K562 (cell line): ENCODE measurements around the gene VIM. TPM values are rescaled to one million over a fixed set of nuclear protein-coding genes. Genes with fewer than 3 reads are reported as not detected.
A peak's percentile ranks its signal among the peaks of the same experiment; 100 is the strongest.

Source experiments
- ADNP ChIP-seq: fragments of 200-800 bp; sonication (Bioruptor generic); IDR thresholded peaks from 2 replicates; pipeline ENCODE4 v1.6.1; 2016; ENCODE audit warnings: missing genetic modification characterization, missing compliant biosample characterization
- ATF7 ChIP-seq: fragments of 450-650 bp; IDR thresholded peaks from 2 replicates; pipeline ENCODE4 v1.7.1; 2014; ENCODE audit warnings: mild to moderate bottlenecking, moderate library complexity
- BDP1 ChIP-seq: IDR thresholded peaks from 3 replicates; pipeline ENCODE4 v1.6.1; 2011; ENCODE audit not compliant: insufficient read length, insufficient read depth
- CBX3 ChIP-seq, 2 experiments: IDR thresholded peaks; 1 replicate in 1 of 2; 2 replicates in 1 of 2; pipeline ENCODE4 v1.6.1; 2012; ENCODE audit warnings: inconsistent platforms in 2 of 2, low read length in 2 of 2, borderline replicate concordance in 1 of 2, control low read depth in 1 of 2
- ETV6 ChIP-seq, 3 experiments: fragments of 150-350 bp in 1 of 3; sonication (generic) in 1 of 3; formaldehyde crosslinking in 1 of 3; IDR thresholded peaks; 2 replicates each; pipeline versions ENCODE4 v1.6.1 to v1.8.0; 2014 to 2022; ENCODE audit warnings: borderline replicate concordance in 2 of 3, low read depth in 2 of 3, antibody characterized with exemption in 1 of 3, low read length in 1 of 3, mild to moderate bottlenecking in 1 of 3, missing genetic modification reagents in 1 of 3
- HEY1 ChIP-seq: fragments of 250-450 bp; sonication (Bioruptor Pico); IDR thresholded peaks from 2 replicates; pipeline ENCODE4 v1.5.0; 2020; ENCODE audit warnings: mild to moderate bottlenecking, moderate library complexity, borderline replicate concordance
- KLF1 ChIP-seq: fragments of 450-650 bp; IDR thresholded peaks from 2 replicates; pipeline ENCODE4 v1.6.1; 2016; ENCODE audit warnings: missing genetic modification characterization, missing compliant biosample characterization
- LEF1 ChIP-seq: fragments of 450-650 bp; IDR thresholded peaks from 2 replicates; pipeline ENCODE4 v1.6.1; 2016; ENCODE audit warnings: mild to moderate bottlenecking
- MTA2 ChIP-seq: fragments of 450-650 bp; IDR thresholded peaks from 2 replicates; pipeline ENCODE4 v1.6.1; 2016; ENCODE audit warnings: low read depth
- NCOA1 ChIP-seq: fragments of 450-650 bp; IDR thresholded peaks from 2 replicates; pipeline ENCODE4 v1.6.1; 2016; ENCODE audit warnings: low read depth
- NUFIP1 ChIP-seq: fragments of 450-650 bp; IDR thresholded peaks from 2 replicates; pipeline ENCODE4 v1.6.1; 2018; ENCODE audit not compliant: partially characterized antibody
- POLR2AphosphoS2 ChIP-seq: IDR thresholded peaks from 2 replicates; pipeline ENCODE4 v1.6.1; 2012; ENCODE audit warnings: low read length, improper control_type of control experiment
- RCOR1 ChIP-seq, 2 experiments: IDR thresholded peaks; 2 replicates each; pipeline ENCODE4 v1.6.1; 2012; ENCODE audit warnings: low read depth in 2 of 2, low read length in 2 of 2, borderline replicate concordance in 1 of 2, improper control_type of control experiment in 1 of 2
- SMARCA5 ChIP-seq: fragments of 450-650 bp; IDR thresholded peaks from 2 replicates; pipeline ENCODE4 v1.6.1; 2016
- ZBTB43 ChIP-seq: sonication (generic); formaldehyde crosslinking; IDR thresholded peaks from 2 replicates; pipeline ENCODE4 v1.8.0; 2023; ENCODE audit warnings: mild to moderate bottlenecking, missing genetic modification reagents
- ZFP36 ChIP-seq: fragments of 150-350 bp; IDR thresholded peaks from 2 replicates; pipeline ENCODE4 v1.6.1; 2018; ENCODE audit warnings: low read length, low read depth; ENCODE audit not compliant: partially characterized antibody
- ZNF134 ChIP-seq: fragments of 250-450 bp; sonication (Bioruptor Pico); conservative IDR thresholded peaks from 2 replicates; pipeline ENCODE4 v1.4.0; 2020
- ZNF174 ChIP-seq: fragments of 250-450 bp; sonication (Bioruptor Pico); IDR thresholded peaks from 2 replicates; pipeline ENCODE4 v1.4.0; 2020; ENCODE audit warnings: mild to moderate bottlenecking
- ZNF253 ChIP-seq: fragments of 250-450 bp; sonication (Bioruptor Pico); conservative IDR thresholded peaks from 2 replicates; pipeline ENCODE4 v1.6.1; 2021; ENCODE audit warnings: mild to moderate bottlenecking
- ZNF280B ChIP-seq: fragments of 250-450 bp; sonication (Bioruptor Pico); IDR thresholded peaks from 2 replicates; pipeline ENCODE4 v1.5.1; 2021; ENCODE audit warnings: mild to moderate bottlenecking
- ZNF395 ChIP-seq: fragments of 200-800 bp; sonication (Bioruptor generic); IDR thresholded peaks from 2 replicates; pipeline ENCODE4 v1.6.1; 2017; ENCODE audit warnings: missing genetic modification characterization, missing compliant biosample characterization
- ZNF586 ChIP-seq: fragments of 450-650 bp; formaldehyde crosslinking; conservative IDR thresholded peaks from 2 replicates; pipeline ENCODE4 v1.4.0; 2020; ENCODE audit warnings: mild to moderate bottlenecking, moderate library complexity
- ZNF695 ChIP-seq: fragments of 450-650 bp; formaldehyde crosslinking; IDR thresholded peaks from 2 replicates; pipeline ENCODE4 v1.4.0; 2020; ENCODE audit warnings: mild to moderate bottlenecking, moderate library complexity
- ZSCAN29 ChIP-seq: fragments of 450-650 bp; IDR thresholded peaks from 2 replicates; pipeline ENCODE4 v1.6.1; 2017
- polyA plus RNA-seq, 8 experiments: library from polyadenylated mRNA; depleted of rRNA in 4 of 8; stranded (reverse) in 5 of 8; unstranded in 3 of 8; fragments of >200 nt; fragmentation: Nextera tagmentation in 2 of 8; fragmentation: Illumina TruSeq in 1 of 8; extraction: Ambion mirVana in 2 of 8; extraction: Trizol in 1 of 8; gene quantifications; 2 replicates each; pipeline versions ENCODE4 v1.2.1 to v1.2.3, GENCODE V29; 2011 to 2014; ENCODE audit warnings: inconsistent platforms in 1 of 8, missing spikeins in 1 of 8
- total RNA-seq, 7 experiments: library from RNA; depleted of rRNA in 6 of 7; stranded (reverse); fragments of >200 nt in 6 of 7; fragmentation: Illumina TruSeq in 2 of 7; extraction: Trizol in 2 of 7; gene quantifications; 2 replicates each; pipeline versions ENCODE4 v1.2.1 to v1.2.3, GENCODE V29; 2011 to 2021; ENCODE audit warnings: low replicate concordance in 1 of 7
- TF ChIP-seq, protein P1 (sequence below): sonication (generic); formaldehyde crosslinking; IDR thresholded peaks from 2 replicates; pipeline ENCODE4 v1.8.1; 2022; ENCODE audit warnings: missing genetic modification reagents

VIM gene
- total and polyA plus RNA-seq, 9 of the 15 experiments (the other 6 are each of a cell fraction or from before 2014, with no cell fraction given): 86.0 to 621 (median 383) TPM

GRCh38 chr10:17244700-17245365, 16.8 kb downstream of the VIM start (continued):
- TF ChIP-seq ZBTB43 (no peak), BDP1 (no peak), ADNP (tag) (peak; percentile 71; the same call in 1 of the 2 replicates), ZNF395 (CRISPR knock-in tag) (no peak), POLR2AphosphoS2 (no peak), ZFP36 (no peak), CBX3 (IDR thresholded peaks at IDR 0.05; ENCODE audit: borderline replicate concordance in 1 of 2, low read length in 2 of 2) (no peak), ZNF280B (CRISPR knock-in tag) (no peak), MTA2 (peak; percentile 60), ZNF586 (CRISPR knock-in tag) (no peak), NCOA1 (no peak), LEF1 (0 out of 2 replicates have a peak, but pooled peaks have one; percentile 28), SMARCA5 (no peak), NUFIP1 (no peak), ZNF134 (CRISPR knock-in tag) (no peak), ZNF695 (CRISPR knock-in tag) (no peak), ZSCAN29 (no peak), HEY1 (CRISPR knock-in tag) (no peak), KLF1 (no peak), RCOR1 (IDR thresholded peaks at IDR 0.05; ENCODE audit: borderline replicate concordance in 1 of 2, low read depth in 2 of 2, low read length in 2 of 2) (peak in 1 of 2 experiments; percentile 26; a peak in 1 of 4 replicates), ZNF174 (CRISPR knock-in tag) (no peak), ZNF253 (CRISPR knock-in tag) (no peak), ETV6 (IDR thresholded peaks at IDR 0.05; ENCODE audit: borderline replicate concordance in 1 of 2, low read depth in 2 of 2, low read length in 1 of 2) (no peak), ETV6 (CRISPR knock-in tag; IDR thresholded peaks at IDR 0.05; ENCODE audit: borderline replicate concordance) (no peak), ATF7 (no peak)
- TF ChIP-seq, protein P1, sequence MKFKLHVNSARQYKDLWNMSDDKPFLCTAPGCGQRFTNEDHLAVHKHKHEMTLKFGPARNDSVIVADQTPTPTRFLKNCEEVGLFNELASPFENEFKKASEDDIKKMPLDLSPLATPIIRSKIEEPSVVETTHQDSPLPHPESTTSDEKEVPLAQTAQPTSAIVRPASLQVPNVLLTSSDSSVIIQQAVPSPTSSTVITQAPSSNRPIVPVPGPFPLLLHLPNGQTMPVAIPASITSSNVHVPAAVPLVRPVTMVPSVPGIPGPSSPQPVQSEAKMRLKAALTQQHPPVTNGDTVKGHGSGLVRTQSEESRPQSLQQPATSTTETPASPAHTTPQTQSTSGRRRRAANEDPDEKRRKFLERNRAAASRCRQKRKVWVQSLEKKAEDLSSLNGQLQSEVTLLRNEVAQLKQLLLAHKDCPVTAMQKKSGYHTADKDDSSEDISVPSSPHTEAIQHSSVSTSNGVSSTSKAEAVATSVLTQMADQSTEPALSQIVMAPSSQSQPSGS (CRISPR knock-in tag): no peak
